ENCODE data around the gene HHATL. TPM values are rescaled to one million over a fixed set of nuclear protein-coding genes. Genes with fewer than 3 reads are reported as not detected.
A peak's percentile ranks its signal among the peaks of the same experiment; 100 is the strongest.
"Not testable (repeated sequence)": the region's sequence is repeated elsewhere in the genome, so short reads cannot be mapped to it uniquely, and the experiment has no call there.

The HHATL gene
- total RNA-seq, 2 donors from 2014 or later = not detected

- no peaks in the 10 kb centered on the region for H3K36me3 Mint-ChIP-seq (ENCODE audit: low read depth)
- no peak overlapping the region for H3K27ac Mint-ChIP-seq
These were observed 28.3 kb upstream of the HHATL start for GRCh38 chr3:42730706-42731420.

DNA sequence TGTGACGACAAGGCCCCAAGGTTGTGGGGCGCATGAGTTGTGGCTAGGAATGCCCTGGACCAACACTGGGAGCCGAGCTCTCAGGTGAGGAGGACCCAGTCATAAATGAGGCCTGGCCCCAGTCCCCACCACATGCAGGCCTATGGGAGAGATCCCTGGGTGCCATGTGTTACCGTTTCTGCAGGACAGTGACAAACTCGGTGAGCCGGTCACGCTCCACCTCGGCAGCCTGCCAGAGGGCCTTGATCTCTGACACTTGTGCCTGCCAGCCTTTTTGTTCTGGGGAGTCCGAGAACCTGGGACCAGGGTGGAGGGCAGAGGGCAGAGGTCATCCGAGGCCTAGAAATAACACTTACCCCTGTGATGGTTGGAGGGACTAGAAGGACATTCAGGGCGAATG lies 27.7 kb upstream of the HHATL start:
- H3K4me1 Mint-ChIP-seq = peaks cover 4% of the 10 kb centered on the region
- no peaks in the 10 kb centered on the region for H3K36me3 Mint-ChIP-seq (ENCODE audit: low read depth)
- DNase-seq = no peak
- no peak overlapping the region for H3K4me3 Mint-ChIP-seq
- no peaks in the 10 kb centered on the region for H3K9me3 ChIP-seq (ENCODE audit: control insufficient read depth, low read length, poor library complexity, severe bottlenecking)
- no peak overlapping the region for H3K27ac Mint-ChIP-seq
- ATAC-seq = no peak
- peaks cover 9% of the 10 kb centered on the region for H3K27me3 Mint-ChIP-seq

More at GRCh38 chr3:42730706-42731420, 28.3 kb upstream of the HHATL start:
- H3K4me3 Mint-ChIP-seq = no peak overlapping the region
- peaks cover 5% of the 10 kb centered on the region for H3K27me3 Mint-ChIP-seq
- peaks cover 4% of the 10 kb centered on the region for H3K4me1 Mint-ChIP-seq
- no peaks in the 10 kb centered on the region for H3K9me3 ChIP-seq (ENCODE audit: control insufficient read depth, low read length, poor library complexity, severe bottlenecking)
- DNase-seq (no peak), ATAC-seq (no peak)

DNA sequence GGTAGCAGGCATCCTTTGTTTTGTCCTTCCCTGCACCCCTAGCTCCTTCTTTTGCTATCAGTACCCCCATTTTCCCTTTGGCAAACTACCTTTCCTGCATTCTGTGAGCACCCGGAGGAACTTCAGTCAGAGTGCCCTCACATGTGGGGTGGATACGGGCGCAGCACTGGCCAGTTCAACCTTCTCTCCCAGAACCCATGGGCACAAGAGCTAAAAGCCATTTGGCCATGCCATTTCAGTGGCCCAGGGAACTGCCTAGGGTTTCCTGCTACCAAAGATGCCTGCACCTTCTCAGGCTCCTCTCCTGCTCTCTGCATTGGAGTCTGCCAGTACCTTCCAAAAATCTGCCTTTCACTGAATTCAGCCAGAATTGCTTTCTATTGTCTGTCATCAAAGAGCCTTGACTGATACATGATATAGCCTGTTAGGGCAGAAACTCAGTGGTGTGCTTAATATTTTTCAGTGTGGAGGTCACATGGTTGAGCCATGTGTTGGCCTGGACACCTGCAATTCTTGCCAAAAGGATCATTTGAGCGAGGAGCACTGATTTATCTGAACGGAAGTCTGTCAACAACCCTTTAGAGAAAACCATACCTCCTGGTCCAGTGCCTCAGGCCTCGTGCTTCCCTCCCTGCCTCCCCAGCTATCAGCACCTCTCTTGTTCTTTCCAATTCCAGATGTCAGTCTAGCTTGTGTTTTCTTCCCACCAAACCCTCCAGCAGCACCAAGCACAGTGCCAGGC lies 27.0 kb upstream of the HHATL start:
- H3K4me3 Mint-ChIP-seq = no peak overlapping the region
- H3K9me3 ChIP-seq (ENCODE audit: control insufficient read depth, low read length, poor library complexity, severe bottlenecking) = no peaks in the 10 kb centered on the region
- H3K27me3 Mint-ChIP-seq = peaks cover 9% of the 10 kb centered on the region
- DNase-seq = no peak
- no peaks in the 10 kb centered on the region for H3K36me3 Mint-ChIP-seq (ENCODE audit: low read depth)
- H3K27ac Mint-ChIP-seq = no peak overlapping the region
- peaks cover 2% of the 10 kb centered on the region for H3K4me1 Mint-ChIP-seq
- ATAC-seq = no peak

- H3K27ac Mint-ChIP-seq = no peak overlapping the region
- H3K27me3 Mint-ChIP-seq = peaks cover 15% of the 10 kb centered on the region
- no peaks in the 10 kb centered on the region for H3K9me3 ChIP-seq (ENCODE audit: control insufficient read depth, low read length, poor library complexity, severe bottlenecking)
- DNase-seq (no peak), ATAC-seq (no peak)
- no peaks in the 10 kb centered on the region for H3K36me3 Mint-ChIP-seq (ENCODE audit: low read depth)
- peaks cover 2% of the 10 kb centered on the region for H3K4me1 Mint-ChIP-seq
- H3K4me3 Mint-ChIP-seq = no peak overlapping the region
These were observed 26.2 kb upstream of the HHATL start for GRCh38 chr3:42728668-42729364.

DNA sequence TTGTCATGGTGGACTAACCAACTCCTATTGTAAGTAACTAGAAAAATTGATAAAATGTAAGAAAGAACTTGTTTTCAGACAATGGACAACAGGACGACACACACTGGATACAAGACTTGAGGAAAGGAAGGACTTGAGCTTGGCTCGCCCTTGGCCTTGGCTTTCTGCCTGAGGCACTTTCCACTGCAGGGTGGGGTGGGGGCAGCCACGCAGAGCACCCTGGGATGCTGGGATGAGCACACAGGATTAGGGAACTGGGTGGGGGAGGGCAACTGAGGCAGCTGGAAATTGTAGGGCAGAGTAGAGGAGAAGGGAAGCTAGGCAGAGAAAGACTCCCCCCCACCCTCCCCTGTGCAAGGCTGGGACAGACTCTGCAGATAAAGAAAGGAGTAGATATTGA lies 25.5 kb upstream of the HHATL start:
- no peak for ATAC-seq
- no peaks in the 10 kb centered on the region for H3K9me3 ChIP-seq (ENCODE audit: control insufficient read depth, low read length, poor library complexity, severe bottlenecking)
- H3K4me1 Mint-ChIP-seq = peaks cover 2% of the 10 kb centered on the region
- H3K27me3 Mint-ChIP-seq = peaks cover 19% of the 10 kb centered on the region
- no peaks in the 10 kb centered on the region for H3K36me3 Mint-ChIP-seq (ENCODE audit: low read depth)
- no peak for DNase-seq
- H3K4me3 Mint-ChIP-seq = no peak overlapping the region
- H3K27ac Mint-ChIP-seq = no peak overlapping the region

GRCh38 chr3:42725454-42725853 lies 22.9 kb upstream of the HHATL start:
- DNase-seq = no peak
- peaks cover 2% of the 10 kb centered on the region for H3K4me1 Mint-ChIP-seq
- H3K27me3 Mint-ChIP-seq = peaks cover 22% of the 10 kb centered on the region
- ATAC-seq = no peak
- no peak overlapping the region for H3K4me3 Mint-ChIP-seq
- no peaks in the 10 kb centered on the region for H3K36me3 Mint-ChIP-seq (ENCODE audit: low read depth)
- no peaks in the 10 kb centered on the region for H3K9me3 ChIP-seq (ENCODE audit: control insufficient read depth, low read length, poor library complexity, severe bottlenecking)
- H3K27ac Mint-ChIP-seq = no peak overlapping the region

DNA sequence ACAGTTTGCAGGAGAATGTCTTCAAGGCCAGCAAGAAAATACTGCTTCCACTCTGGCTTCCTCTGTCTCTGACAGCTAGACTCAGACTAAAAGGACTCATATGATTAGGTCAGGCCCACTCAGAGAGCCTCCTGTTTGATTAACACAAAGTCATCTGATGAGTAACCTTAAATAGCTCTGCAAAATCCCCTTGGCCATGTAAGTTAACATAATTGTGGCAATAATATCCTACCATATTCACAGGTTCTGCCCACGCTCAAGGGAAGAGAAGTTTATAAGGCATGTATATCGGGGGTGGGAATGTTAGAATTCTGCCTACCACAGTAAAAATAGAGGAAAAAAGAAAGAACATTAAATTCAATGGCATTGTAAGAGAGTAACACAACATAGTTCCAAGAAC lies 20.6 kb upstream of the HHATL start:
- no peak overlapping the region for H3K27ac Mint-ChIP-seq
- ATAC-seq (no peak), DNase-seq (no peak)
- no peaks in the 10 kb centered on the region for H3K36me3 Mint-ChIP-seq (ENCODE audit: low read depth)
- peaks cover 4% of the 10 kb centered on the region for H3K4me1 Mint-ChIP-seq
- no peak overlapping the region for H3K4me3 Mint-ChIP-seq
- peaks cover 26% of the 10 kb centered on the region for H3K27me3 Mint-ChIP-seq
- H3K9me3 ChIP-seq (ENCODE audit: control insufficient read depth, low read length, poor library complexity, severe bottlenecking) = no peaks in the 10 kb centered on the region

DNA sequence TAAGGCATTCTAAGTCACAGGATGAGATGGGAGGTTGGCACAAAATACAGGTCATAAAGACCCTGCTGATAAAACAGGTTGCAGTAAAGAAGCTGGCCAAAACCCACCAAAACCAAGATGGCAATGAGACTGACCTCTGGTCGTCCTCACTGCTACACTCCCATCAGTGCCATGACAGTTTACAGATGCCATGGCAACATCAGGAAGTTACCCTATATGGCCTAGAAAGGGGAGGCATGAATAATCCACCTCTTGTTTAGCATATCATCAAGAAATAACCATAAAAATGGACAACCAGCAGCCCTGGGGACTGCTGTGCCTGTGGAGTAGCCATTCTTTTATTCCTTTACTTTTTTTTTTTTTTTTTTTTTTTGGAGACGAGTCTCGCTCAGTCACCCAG lies 19.8 kb upstream of the HHATL start:
- H3K4me1 Mint-ChIP-seq = not testable (repeated sequence)

DNA sequence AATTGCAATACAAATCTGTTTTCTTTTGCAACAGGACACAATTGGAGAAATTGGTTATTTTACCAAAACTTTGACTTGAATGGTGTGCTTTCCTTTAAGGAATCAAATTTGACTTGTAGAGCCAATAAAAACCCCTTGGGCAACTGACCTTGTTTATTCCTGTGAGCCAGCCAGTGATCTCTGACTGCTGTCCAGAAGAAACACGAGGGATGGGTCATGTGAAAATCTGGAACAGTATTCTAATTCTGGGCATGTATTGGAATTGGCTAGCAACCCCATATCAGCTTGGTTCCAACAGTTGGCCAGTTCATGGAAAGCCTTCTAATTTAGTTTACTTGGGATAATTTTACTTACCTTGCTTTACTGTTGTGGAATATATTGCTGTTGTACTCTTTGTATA lies 19.1 kb upstream of the HHATL start:
- peaks cover 26% of the 10 kb centered on the region for H3K27me3 Mint-ChIP-seq
- H3K4me3 Mint-ChIP-seq = no peak overlapping the region
- ATAC-seq (no peak), DNase-seq (no peak)
- H3K9me3 ChIP-seq (ENCODE audit: control insufficient read depth, low read length, poor library complexity, severe bottlenecking) = no peaks in the 10 kb centered on the region
- H3K36me3 Mint-ChIP-seq (ENCODE audit: low read depth) = no peaks in the 10 kb centered on the region
- H3K4me1 Mint-ChIP-seq = peaks cover 2% of the 10 kb centered on the region
- no peak overlapping the region for H3K27ac Mint-ChIP-seq

More for the DNA sequence above, 19.8 kb upstream of the HHATL start:
- H3K9me3 ChIP-seq (ENCODE audit: control insufficient read depth, low read length, poor library complexity, severe bottlenecking); H3K36me3 Mint-ChIP-seq (ENCODE audit: low read depth); ATAC-seq; H3K27ac Mint-ChIP-seq; H3K4me3 Mint-ChIP-seq; DNase-seq: not testable (repeated sequence)
- peaks cover 26% of the 10 kb centered on the region for H3K27me3 Mint-ChIP-seq

DNA sequence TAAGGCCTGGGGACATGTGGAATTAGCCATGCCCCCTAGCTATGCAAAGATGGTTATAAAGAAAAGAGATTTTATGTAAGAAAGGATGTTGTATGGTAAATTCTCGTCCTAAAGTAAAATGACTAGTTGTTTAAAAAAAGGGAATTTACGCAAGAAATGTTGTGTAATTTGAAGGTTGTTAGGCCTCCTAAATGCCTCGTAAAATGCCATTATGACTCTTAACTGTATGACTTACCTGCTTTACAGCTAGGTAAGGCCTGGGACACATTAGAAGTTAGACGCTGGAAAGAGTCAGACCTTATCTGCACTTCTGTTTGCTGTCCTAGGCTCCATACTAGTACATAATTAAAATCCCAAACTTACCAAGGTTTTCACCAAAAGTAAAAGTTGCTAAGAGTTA lies 17.5 kb upstream of the HHATL start:
- no peak overlapping the region for H3K4me3 Mint-ChIP-seq
- no peak overlapping the region for H3K27ac Mint-ChIP-seq
- H3K36me3 Mint-ChIP-seq (ENCODE audit: low read depth) = no peaks in the 10 kb centered on the region
- H3K27me3 Mint-ChIP-seq = peaks cover 17% of the 10 kb centered on the region
- peaks cover 2% of the 10 kb centered on the region for H3K4me1 Mint-ChIP-seq
- ATAC-seq (no peak), DNase-seq (no peak)
- H3K9me3 ChIP-seq (ENCODE audit: control insufficient read depth, low read length, poor library complexity, severe bottlenecking) = no peaks in the 10 kb centered on the region

DNA sequence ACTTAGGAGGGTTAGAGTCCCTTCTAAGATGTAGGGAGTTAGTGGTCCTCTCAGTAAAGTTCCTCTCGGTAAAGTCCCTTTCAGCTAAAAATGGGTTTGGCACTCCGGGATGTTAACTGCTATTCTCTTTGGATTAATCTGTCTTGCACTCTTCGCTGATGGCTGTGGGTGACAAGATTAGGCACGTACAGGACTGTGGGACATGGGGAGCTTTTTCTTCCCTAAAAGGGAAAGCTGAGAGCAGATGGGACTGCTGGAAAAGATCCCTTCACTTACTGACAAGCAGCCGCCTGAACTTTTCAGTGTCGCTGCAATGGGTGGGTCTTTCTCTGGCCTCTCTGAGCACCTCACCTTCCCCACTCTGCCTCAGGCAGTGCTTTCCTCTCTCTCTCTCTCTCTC lies 16.4 kb upstream of the HHATL start:
- Mint-ChIP-seq H3K27me3 (peaks cover 16% of the 10 kb centered on the region), H3K36me3 (ENCODE audit: low read depth) (no peaks in the 10 kb centered on the region), H3K4me3 (no peak overlapping the region), H3K27ac (no peak overlapping the region), H3K4me1 (peaks cover 2% of the 10 kb centered on the region)
- DNase-seq (no peak), ATAC-seq (no peak)
- H3K9me3 ChIP-seq (ENCODE audit: control insufficient read depth, low read length, poor library complexity, severe bottlenecking) = no peaks in the 10 kb centered on the region

- Mint-ChIP-seq H3K27me3 (peaks cover 16% of the 10 kb centered on the region), H3K36me3 (ENCODE audit: low read depth) (no peaks in the 10 kb centered on the region), H3K27ac (no peak overlapping the region), H3K4me3 (no peak overlapping the region), H3K4me1 (peaks cover 2% of the 10 kb centered on the region)
- H3K9me3 ChIP-seq (ENCODE audit: control insufficient read depth, low read length, poor library complexity, severe bottlenecking) = no peaks in the 10 kb centered on the region
- ATAC-seq = no peak
- DNase-seq = no peak
These were observed 15.7 kb upstream of the HHATL start for GRCh38 chr3:42718338-42718737.

DNA sequence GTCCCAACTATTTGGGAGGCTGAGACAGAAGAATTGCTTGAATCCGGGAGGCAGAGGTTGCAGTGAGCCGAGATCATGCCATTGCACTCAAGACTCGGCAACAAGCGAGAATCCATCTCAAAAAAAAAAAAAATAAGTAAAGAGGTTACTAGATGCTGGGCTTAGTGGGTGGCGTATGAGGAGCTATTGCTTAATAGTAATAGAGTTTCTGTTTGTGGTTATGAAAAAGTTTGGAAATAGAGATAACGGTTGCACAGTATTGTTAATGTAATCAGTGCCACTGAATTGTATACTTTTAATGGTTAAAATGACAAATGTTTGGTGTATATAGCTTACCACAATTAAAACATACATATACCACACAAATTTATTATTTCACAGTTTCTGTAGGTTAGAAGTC lies 14.7 kb upstream of the HHATL start:
- peaks cover 2% of the 10 kb centered on the region for H3K4me1 Mint-ChIP-seq
- ATAC-seq (no peak), DNase-seq (no peak)
- H3K27ac Mint-ChIP-seq = peak overlapping the region; percentile 14
- H3K36me3 Mint-ChIP-seq (ENCODE audit: low read depth) = no peaks in the 10 kb centered on the region
- no peak overlapping the region for H3K4me3 Mint-ChIP-seq
- peaks cover 11% of the 10 kb centered on the region for H3K27me3 Mint-ChIP-seq
- H3K9me3 ChIP-seq (ENCODE audit: control insufficient read depth, low read length, poor library complexity, severe bottlenecking) = no peaks in the 10 kb centered on the region
